Cardiac fibroblast (primary cell): Measurements from ENCODE around the gene PRRX1.

Experiments used
- DNase-seq, 2 donors: peaks; one replicate each; pipeline versions ENCODE4 v3.0.0 to v3.0.0-alpha.2; 2010; ENCODE audit warnings: low read depth in 2 of 2
- H3K4me3 ChIP-seq, 2 donors: replicated peaks in 1 of 2; 1 replicate in 1 of 2; 2 replicates in 1 of 2; pipeline ENCODE4 v1.5.1; 2011; ENCODE audit warnings: low read depth in 2 of 2, low read length in 2 of 2, mild to moderate bottlenecking in 2 of 2, moderate library complexity in 1 of 2
- CTCF ChIP-seq: IDR thresholded peaks from one replicate; pipeline ENCODE4 v1.5.1; 2011; ENCODE audit warnings: low read depth, mild to moderate bottlenecking, low read length, inconsistent platforms

Gene PRRX1

GRCh38 chr1:170669586-170670530 is 5.9 kb downstream of the PRRX1 start:
- H3K4me3 ChIP-seq, result peak overlapping the region in 1 of 2 donors; percentile 9
- TF ChIP-seq CTCF, result no peak
- no peak for DNase-seq

- peak overlapping the region in 1 of 2 donors; percentile 21 for H3K4me3 ChIP-seq
- peak; percentile 68 to 70 for DNase-seq
- TF ChIP-seq CTCF, result peak; percentile 81
These were observed 7.1 kb downstream of the PRRX1 start for GRCh38 chr1:170670802-170671628.

GRCh38 chr1:170671629-170671963 is 7.7 kb downstream of the PRRX1 start:
- H3K4me3 ChIP-seq, result no peak overlapping the region
- TF ChIP-seq CTCF, result no peak
- DNase-seq, result no peak

- no peak for TF ChIP-seq CTCF
- no peak overlapping the region for H3K4me3 ChIP-seq
- DNase-seq, result no peak
These were observed 8.4 kb downstream of the PRRX1 start for GRCh38 chr1:170672316-170672715.

GRCh38 chr1:170674239-170674638 is 10.3 kb downstream of the PRRX1 start:
- no peak for TF ChIP-seq CTCF
- DNase-seq, result peak; percentile 58 to 71
- H3K4me3 ChIP-seq, result no peak overlapping the region

GRCh38 chr1:170674986-170675385 is 11.1 kb downstream of the PRRX1 start:
- TF ChIP-seq CTCF, result no peak
- no peak overlapping the region for H3K4me3 ChIP-seq
- DNase-seq, result no peak
